ENCODE results near the gene RBM47.

The RBM47 gene

DNA sequence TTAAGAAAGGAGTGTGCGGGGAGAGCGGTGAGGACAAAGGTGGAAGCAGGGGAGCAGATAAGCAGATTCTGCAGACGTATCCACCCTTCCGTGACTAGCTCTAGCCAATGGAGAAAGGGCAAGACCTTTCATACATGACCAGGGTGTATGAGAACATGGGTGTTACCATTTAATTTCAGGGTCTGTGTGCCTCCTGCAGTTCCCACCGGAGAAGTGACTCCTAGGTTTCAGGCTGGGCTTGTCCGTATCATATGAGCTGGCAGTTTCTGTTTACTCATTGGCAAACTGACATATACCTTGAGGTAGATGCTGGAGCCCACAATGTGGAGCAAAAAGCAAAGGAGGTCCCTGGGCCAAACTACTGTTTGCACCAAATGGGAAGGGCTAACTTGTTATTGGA, 6.8 kb downstream of the RBM47 start:
- DNase-seq: no peak

DNA sequence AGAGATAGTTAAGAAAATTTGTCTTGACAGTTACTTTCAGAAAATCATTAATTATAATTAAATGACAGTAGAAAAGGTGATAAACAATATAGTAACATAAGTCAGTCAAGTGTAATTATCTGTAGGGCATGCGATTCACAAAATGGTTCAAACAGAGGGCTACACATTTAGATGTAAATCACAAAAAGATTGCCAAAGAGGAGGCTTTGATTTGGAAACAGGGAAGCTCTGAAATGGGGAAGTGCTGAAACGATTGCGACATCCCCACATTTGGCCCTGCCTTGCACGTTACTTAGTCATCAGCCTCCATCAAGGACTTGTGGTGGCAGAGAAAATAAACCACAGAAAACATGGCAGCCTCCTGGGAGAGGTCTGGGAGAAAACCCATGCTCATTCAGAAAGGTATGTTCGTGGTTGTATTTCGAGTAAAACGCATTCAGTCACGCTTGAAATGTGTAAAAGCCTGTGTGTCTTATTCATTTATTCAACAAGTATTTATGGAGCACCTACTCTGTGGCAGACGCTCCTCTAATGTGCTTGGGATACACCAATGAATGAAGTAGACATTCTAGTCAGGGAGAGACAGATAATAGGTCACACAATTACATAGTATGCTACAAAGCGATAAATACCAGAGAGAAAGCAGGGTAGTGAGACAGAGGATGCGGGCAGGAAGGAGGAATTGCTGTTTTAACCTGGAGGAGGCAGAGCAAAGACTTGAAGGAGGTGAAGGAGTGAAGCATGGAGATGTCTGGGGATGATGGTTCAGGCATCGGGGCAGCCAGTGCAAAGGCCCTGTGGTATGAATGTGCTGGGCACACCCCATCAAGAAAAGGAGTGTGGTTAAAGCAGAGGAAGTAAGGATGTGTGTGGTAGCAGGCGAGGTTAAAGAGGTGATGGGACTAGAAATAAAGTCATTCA, 7.8 kb downstream of the RBM47 start:
- DNase-seq: no peak

DNA sequence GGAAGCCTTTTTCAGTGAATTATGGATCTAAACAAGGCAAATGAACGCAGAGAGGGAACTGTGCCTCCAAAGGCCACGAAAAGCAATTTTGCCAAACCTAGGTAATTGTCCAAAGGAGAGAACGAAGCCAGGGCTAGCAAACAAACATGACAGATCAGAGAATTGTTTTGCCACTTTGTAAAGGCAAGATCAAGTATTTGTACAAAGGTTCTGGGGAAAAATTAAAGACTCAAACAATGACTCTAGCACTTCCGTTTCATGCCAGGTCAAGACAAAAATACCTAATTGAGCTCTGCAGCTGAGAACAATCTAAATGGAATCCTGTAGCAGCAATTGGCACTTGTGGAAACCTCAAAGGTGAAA, 8.5 kb downstream of the RBM47 start:
- DNase-seq: no peak

DNA sequence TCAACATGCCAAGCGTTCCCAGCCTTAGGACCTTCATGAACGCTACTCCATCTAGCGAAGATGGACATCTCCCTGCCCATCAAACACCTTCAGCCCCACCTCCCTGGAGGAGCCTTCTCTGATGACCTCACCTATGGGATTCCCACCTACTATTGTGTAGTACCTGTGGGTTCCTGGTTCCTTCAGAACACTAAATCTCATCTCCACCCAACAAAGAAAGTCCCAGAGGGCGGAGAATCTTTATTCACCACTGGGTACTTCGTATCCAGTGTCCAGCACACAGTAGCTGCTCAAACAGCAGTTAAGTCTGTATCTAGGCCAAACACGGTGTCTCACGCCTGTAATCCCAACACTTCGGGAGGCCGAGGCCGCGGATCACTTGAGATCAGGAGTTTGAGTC, 10.1 kb downstream of the RBM47 start:
- no peak for DNase-seq

DNA sequence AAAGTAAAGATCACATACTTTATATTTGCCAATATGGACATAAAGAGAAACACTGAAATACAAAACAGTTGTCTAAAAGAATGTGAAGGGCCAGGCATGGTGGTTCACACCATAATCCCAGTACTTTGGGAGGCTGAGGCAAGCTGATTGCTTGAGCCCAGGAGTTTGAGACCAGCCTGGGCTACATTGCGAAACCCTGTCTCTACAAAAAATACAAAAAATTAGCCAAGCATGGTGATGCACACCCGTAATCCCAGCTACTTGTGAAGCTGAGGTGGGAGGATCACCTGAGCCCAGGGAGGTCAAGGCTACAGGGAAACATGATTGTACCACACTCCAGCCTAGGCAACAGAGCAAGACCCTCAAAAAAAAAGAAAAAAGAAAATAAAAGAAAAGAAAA, 11.8 kb downstream of the RBM47 start:
- no peak for DNase-seq

DNA sequence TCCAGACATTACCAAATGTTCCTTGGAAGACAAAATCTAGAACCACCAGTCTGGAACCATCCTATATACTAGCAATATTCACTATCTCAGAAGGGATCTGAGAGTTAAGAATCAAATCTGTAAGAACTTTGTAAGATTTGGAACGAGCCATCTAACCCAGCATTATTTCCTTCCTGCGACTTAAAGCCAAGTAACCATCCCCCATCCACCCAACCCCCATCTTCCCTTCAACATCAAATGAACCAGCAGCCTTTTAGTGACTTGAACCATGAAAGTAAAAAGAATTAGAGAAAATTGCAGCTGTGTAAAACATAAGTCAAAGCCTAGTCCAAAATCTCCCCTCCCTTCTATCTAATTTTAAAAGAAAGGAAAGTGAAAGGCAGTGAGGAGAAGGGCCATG, 15.6 kb downstream of the RBM47 start:
- DNase-seq: no peak

DNA sequence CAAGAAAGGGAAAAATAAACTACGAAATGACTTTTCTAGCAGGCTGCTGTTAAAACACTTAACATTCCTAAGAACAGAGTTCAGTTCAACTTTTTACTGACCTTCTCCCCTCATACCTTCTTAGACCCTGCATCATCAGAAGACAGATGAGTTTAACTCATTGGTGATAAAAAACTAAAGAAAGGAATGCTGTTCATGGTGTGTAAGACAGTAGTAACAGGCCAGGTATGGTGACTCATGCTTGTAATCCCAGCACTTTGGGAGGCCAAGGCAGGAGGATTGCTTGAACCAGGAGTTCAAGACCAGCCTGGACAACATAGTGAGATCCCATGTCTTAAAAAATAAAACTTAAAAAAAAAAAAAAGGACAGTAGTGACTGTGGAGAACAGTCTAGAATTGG, 16.2 kb downstream of the RBM47 start:
- no peak for DNase-seq

DNA sequence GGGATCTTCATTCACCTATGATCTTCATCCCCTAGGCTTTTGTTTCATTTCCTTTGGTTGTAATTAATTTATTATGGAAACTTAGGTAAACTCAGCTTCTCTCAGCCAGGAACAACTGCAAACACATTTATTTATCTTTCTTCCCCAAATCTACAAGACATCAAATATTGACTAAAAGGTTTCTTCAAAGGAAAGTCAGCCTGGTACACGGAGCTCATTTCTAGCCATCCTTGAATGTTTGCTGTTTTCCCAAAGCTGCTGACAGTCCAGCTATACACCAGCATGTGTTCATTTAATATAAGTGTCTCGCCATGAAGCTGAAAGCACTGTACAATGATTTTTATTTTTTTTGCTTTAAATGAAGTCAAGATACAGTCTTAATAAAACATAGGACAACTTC, 16.8 kb downstream of the RBM47 start:
- DNase-seq: no peak

DNA sequence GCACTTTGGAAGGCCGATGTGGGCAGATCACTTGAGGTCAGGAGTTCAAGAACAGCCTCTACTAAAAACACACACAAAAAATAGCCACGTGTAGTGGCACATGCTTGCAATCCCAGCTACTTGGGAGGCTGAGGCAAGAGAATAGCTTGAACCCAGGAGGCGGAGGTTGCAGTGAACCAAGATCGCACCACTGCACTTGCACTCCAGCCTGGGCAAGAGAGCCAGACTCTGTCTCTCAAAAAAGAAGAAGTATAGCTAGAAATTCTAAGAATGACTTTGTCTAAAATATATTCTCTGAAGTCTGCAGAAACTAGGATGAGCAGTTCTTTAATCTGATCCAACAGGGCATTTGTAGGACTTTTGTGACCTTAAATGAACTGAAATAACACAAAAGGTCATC, 17.4 kb downstream of the RBM47 start:
- no peak for DNase-seq

DNA sequence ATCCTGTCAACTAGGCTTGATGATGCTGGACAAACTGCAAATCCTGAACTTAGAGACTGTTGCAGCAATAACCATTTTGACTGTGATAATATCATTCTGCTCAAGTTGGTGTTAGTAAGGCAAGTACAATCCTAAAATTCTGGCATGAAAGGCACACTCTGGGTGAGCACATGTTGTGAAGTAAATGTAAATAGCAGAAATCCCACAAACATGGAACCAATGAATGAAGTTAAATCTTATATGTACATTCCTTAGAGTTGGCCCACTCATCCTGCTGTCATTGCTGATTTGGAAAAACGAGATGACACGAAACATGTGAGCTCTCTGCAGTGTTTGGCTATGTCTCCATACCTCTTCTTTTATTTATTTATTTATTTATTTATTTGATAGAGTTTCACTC, 21.0 kb downstream of the RBM47 start:
- DNase-seq: no peak

DNA sequence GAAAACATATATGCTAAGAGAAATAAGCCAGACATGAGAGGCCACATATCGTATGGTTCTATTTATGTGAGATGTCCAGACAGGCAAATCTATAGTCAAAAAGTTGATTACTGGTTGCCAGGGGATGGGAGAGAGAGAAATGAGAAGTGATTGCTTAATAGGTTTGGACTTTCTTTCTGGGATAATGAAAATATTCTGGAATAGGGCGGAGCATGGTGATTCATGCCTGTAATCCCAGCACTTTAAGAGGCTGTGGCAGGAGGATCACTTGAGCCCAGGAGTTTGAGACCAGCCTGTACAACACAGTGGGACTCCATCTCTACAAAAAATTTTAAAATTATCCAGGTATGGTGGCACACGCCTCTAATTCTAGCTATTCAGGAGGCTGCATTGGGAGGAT, 22.4 kb downstream of the RBM47 start:
- DNase-seq: no peak

DNA sequence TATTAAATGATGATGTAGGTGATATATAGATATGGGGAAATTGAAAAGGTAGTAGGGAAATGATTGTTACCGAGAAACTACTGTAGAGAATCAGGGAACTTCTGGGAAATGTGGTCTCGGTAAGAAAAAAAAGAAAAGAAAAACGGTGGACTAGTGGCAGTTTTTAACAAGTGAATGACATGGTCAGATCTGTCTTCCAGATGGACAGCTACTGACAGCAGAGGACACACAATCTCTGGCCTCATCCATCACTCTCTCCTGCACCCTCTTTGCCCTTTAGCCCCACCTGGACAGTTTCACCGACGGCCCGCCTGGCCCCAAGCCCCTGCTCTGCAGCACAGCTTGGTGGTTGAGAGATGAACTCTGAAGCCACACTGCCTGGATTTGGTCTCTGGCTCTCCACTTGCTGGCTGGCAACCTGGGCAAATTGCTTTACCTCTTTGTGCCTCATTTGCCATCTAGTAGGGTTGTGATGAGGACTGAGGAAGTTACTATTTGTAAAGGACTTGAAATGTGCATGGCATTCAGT, 23.4 kb downstream of the RBM47 start:
- no peak for DNase-seq

DNA sequence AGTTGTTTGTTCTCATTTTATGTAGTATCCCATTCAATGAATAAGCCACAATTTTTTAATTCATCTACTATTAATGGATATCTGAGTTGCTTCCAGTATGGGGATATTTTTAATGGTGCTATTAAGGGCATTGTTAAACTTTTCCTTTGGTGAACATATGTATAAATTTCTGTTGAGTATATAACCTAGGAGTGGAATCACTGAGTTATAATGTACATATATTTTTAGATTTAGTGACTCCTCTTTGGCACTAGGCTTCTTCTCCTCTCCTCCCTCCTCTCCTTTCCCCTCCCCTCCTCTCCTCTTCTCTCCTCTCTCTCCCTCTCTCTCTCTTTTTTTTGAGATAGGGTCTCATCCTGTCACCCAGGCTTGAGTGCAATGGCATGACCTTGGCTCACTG, 26.4 kb downstream of the RBM47 start:
- DNase-seq: no peak

DNA sequence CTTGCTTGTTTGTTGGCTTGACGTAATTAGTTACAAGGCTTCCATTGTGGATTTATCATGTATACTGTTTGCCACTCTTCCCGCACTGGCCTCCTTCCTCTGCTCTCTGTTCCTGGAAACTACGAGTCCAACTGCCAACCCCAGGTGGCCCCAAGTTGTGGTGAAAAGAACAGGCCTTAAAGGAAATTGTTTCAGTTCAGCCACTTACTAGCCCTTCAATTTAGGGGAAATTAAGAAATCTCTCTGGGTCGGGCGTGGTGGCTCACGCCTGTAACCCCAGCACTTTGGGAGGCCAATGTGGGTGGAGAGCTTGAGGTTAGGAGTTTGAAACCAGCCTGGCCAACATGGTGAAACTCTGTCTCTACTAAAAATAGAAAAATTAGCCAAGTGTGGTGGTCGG, 28.0 kb downstream of the RBM47 start:
- no peak for DNase-seq

DNA sequence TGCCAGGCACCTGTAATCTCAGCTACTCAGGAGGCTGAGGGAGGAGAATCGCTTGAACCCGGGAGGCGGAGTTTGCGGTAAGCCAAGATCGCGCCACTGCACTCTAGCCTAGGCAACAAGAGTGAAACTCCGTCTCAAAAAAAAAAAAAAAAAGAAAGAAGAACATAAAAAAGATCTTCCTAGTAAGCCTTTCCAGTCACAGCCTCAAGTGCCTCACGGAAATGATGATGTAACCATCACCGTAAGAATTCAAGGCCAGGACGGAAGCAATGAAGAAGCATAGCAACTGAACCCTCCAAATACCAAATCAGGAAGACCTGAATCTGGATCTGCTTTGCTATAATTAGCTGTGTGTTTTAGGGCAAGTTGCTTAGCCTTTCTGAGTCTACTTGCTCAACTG, 28.8 kb downstream of the RBM47 start:
- no peak for DNase-seq

DNA sequence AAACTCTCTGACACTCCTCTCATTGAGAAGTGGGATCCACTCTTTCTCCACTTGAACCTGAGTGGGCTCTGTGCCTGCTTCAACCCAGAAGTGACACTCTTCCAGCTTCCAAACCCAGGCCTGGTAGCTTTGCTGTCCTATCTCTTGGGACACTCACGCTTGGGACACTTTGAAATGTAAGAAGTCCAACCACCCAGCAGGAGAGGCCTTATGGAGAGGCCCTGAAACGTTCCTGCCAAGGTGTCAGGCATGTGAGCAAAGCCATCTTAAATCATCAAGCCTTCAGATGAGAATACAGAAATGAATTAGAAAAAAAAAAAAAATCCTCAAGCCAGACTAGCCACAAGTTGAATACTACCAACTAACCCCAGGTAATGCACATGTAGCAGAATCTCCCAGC, 30.2 kb downstream of the RBM47 start:
- no peak for DNase-seq

DNA sequence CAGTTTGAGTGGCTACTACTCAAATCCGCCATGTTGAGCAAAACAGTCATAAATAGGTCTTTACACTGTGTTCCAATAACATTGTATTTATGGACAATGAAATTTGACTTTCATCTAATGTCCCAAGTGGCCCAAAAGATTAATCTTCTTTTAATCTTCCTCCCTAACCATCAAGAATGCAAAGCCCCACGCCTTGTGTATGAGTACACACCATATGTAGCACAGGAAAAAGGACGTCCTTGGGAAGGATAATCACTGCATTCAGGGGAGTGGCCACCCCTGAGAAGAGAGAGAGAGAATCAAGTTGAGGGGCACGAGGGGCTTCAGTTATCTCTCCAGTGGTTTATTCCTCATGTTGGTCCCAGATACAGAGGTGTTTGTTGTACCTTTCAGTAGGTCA, 33.1 kb downstream of the RBM47 start:
- no peak for DNase-seq

DNA sequence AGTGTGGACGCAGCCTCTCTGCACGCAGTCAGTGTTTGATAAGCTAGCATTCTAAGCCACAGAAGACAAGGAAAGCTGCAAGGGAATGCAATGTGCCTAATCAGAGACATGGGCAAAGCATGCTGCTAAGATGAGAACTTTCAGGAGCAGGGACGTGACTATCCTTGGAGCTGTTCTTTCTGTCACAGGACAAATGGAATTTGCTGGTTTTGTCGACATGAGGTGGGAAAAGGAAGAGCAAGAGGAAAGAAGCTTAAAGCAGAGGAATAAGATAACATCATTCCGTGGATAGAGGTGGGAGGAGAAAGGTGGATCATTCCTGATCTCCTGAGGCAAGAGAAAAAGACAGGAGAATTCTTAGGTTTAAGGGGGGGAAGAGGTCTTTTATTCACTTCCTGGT, 33.7 kb downstream of the RBM47 start:
- no peak for DNase-seq

DNA sequence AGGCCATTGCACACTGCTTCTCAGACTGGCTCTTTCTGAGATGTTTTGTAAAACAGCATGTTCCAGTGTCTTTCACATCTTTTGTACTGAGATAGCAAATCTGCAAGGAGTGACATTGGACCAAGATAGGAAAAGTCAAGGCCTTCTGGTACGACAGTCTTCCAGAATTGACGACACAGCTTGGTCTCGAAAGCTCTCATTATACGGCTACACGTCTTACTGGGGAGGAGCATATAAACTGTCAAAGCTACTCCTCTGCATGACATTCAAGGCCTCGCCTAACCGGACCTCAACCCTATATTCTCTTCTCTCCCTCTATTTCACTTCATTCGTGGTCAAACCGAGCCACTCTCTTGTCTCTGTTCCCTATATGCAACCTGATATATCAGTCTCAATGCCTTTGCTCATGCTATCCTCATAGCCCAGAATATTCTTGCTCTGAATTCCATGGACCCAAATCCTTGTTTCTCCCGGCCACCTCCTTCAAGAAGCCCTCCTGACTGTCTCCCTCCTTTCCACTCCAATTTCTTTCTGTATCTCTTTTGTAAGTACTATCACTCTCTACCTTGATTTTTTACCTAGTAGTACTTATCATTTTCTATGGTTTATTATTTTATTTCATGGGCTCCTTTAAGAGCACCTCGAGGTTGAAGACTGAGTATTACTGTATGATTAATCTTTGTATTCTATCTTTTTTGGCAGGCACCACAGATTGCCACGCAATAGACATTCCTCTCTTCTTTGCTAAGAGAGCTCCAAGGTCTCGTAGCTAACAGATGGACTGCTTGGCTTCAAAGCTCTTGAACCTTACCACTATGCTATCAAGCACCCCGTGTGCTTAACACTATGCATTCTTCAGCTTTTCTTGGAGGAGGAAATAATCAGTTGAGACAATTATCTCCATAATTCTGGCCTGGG, 35.1 kb downstream of the RBM47 start:
- no peak for DNase-seq

DNA sequence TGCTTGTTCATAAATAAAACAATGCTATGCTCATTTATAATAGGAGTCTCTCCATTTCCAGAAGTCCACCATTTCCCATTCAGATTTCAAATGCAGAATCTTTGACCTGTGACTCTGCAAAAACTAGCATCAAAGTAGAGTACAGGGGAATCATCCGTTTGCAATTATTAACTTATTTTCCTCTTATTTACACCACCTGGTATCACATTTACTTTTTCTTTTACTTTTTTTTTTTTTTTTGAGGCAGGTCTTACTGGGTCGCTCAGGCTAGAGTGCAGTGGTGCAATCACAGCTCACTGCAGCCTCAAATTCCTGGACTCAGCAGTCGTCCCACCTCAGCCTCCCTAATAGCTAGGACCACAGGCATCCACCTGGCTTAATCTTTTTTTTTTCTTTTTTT, 37.6 kb downstream of the RBM47 start:
- no peak for DNase-seq

DNA sequence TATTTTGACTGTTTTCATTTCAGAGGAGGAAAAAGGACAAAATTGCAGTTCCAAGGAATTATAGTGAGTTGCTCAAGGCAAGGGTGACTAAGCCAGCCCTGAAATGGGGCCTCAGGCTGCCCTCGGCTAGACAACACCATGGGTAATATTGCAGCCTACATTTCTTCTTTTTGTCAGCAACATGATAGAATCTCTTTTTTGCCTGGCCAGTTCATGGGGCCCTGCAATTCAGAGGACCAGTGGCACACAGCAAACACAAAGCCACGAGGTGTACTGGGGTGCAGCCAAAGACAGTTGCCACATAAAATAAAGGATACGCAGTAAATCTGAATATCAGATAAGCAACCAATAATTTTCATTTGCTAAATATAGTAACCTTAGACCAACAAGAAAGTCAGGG, 41.8 kb downstream of the RBM47 start:
- no peak for DNase-seq

DNA sequence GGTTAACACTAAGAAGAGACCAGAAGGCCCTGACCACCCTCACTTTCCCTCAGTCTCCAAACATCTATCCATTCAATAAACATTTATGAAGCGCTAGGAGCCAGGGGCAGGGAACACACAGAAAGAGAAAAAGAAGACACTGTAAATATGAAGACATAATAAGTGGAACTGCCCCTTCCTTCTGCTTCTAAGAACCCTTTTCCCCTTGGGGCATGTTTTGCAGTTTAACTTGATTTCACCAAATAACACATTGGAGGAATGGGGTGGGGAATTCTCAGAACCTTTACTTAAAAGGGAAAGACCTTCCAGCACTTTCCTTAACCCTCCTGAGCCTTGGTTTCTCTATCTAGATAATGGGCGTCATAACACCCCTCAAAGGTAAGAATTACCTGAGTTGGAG, 42.3 kb downstream of the RBM47 start:
- DNase-seq: no peak

DNA sequence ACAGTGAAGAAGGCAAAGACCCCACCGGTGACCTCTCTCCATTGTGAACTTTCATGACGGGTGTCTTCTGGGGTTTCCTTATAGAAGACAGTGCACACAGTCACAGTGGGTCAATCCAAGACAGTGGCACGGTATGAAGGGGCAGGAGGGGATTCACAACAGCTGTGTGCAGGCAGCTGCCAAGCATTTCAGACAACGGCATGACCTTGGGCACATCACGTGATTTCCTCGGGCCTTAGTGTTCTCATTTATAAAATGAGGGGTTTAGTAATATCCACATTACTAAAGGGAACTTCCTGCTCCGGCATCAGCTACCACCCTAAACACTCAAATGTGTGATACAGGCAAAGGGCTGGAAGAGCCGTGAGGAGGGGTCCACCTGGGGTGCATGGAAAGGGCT, 42.9 kb downstream of the RBM47 start:
- DNase-seq: no peak

DNA sequence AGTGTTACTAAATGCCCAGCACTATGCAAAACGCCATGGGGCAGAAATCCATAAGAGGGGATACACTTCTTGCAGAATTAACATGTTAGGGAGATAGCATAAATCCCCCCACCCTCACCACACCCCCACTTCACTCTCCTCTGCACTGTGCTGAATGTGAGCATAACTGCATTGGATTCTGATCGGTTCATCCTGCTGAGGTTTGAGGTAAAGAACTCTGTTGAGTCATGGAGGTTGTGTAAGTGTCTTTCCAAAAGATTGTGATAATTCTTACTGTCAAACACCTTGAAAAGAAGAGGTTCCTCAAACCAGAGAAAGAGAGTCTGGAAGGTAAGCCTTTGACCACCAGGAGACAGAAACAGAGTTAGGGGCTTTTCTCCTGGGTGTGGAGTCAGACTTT, 43.6 kb downstream of the RBM47 start:
- no peak for DNase-seq

All from T-helper 9 cell (primary cell).